Liver (tissue), 9 donors: Measurements from ENCODE around the gene ITPK1. TPM values are rescaled to one million over a fixed set of nuclear protein-coding genes. Genes with fewer than 3 reads are reported as not detected.

ENCODE experiments used
- DNase-seq: peaks from one replicate; pipeline ENCODE4 v3.0.0-alpha.2; 2017; ENCODE audit warnings: low spot score
- H3K27ac ChIP-seq, 2 donors: one replicate each; pipeline ENCODE4 v1.7.0; 2013; ENCODE audit warnings: inconsistent platforms in 2 of 2, low read length in 2 of 2, control low read depth in 1 of 2, low read depth in 1 of 2, mild to moderate bottlenecking in 1 of 2
- H3K27me3 ChIP-seq, 4 donors: one replicate each; pipeline versions ENCODE4 v1.6.1 to v1.7.0; 2013; ENCODE audit warnings: low read length in 3 of 4, inconsistent platforms in 1 of 4, mild to moderate bottlenecking in 1 of 4, moderate library complexity in 1 of 4; ENCODE audit not compliant: control insufficient read depth in 4 of 4, insufficient read depth in 4 of 4
- H3K36me3 ChIP-seq, 4 donors: one replicate each; pipeline versions ENCODE4 v1.6.1 to v1.7.0; 2013; ENCODE audit warnings: low read length in 3 of 4, mild to moderate bottlenecking in 3 of 4, low read depth in 1 of 4, moderate library complexity in 1 of 4; ENCODE audit not compliant: control insufficient read depth in 4 of 4, insufficient read depth in 3 of 4
- H3K4me1 ChIP-seq, 4 donors: one replicate each; pipeline versions ENCODE4 v1.6.1 to v1.7.0; 2013; ENCODE audit warnings: low read length in 3 of 4, mild to moderate bottlenecking in 3 of 4, moderate library complexity in 1 of 4; ENCODE audit not compliant: control insufficient read depth in 4 of 4, insufficient read depth in 4 of 4
- H3K4me3 ChIP-seq, 3 donors: one replicate each; pipeline versions ENCODE4 v1.6.1 to v1.7.0; 2013; ENCODE audit warnings: low read length in 3 of 3, control low read depth in 1 of 3, low read depth in 1 of 3, mild to moderate bottlenecking in 1 of 3
- H3K9ac ChIP-seq, 2 donors: one replicate each; pipeline ENCODE4 v1.7.0; 2013; ENCODE audit warnings: low read length in 2 of 2, mild to moderate bottlenecking in 2 of 2, moderate library complexity in 2 of 2, control low read depth in 1 of 2, low read depth in 1 of 2
- H3K9me3 ChIP-seq, 4 donors: one replicate each; pipeline versions ENCODE4 v1.6.1 to v1.7.0; 2013; ENCODE audit warnings: low read length in 3 of 4; ENCODE audit not compliant: control insufficient read depth in 4 of 4
- ATF3 ChIP-seq: IDR thresholded peaks from 2 replicates; pipeline ENCODE4 v1.6.1; 2016; ENCODE audit warnings: antibody characterized with exemption
- EGR1 ChIP-seq, 2 donors: IDR thresholded peaks; 2 replicates each; pipeline ENCODE4 v1.6.1; 2016 to 2018; ENCODE audit warnings: antibody characterized with exemption in 2 of 2, low read depth in 2 of 2
- FOXA1 ChIP-seq: IDR thresholded peaks from 2 replicates; pipeline ENCODE4 v1.6.1; 2016; ENCODE audit warnings: antibody characterized with exemption
- FOXA2 ChIP-seq: IDR thresholded peaks from 2 replicates; pipeline ENCODE4 v1.6.1; 2016; ENCODE audit warnings: antibody characterized with exemption
- GABPA ChIP-seq, 2 donors: IDR thresholded peaks in 1 of 2; conservative IDR thresholded peaks in 1 of 2; 2 replicates each; pipeline ENCODE4 v1.6.1; 2016; ENCODE audit warnings: antibody characterized with exemption in 2 of 2, mild to moderate bottlenecking in 1 of 2, moderate library complexity in 1 of 2
- HNF4A ChIP-seq, 2 donors: conservative IDR thresholded peaks; 2 replicates each; pipeline ENCODE4 v1.6.1; 2016; ENCODE audit warnings: antibody characterized with exemption in 2 of 2, mild to moderate bottlenecking in 2 of 2
- HNF4G ChIP-seq: IDR thresholded peaks from 2 replicates; pipeline ENCODE4 v1.6.1; 2016; ENCODE audit warnings: antibody characterized with exemption
- JUND ChIP-seq, 2 donors: IDR thresholded peaks; 2 replicates each; pipeline ENCODE4 v1.6.1; 2016; ENCODE audit warnings: antibody characterized with exemption in 2 of 2
- NR2F2 ChIP-seq: IDR thresholded peaks from 2 replicates; pipeline ENCODE4 v1.6.1; 2016; ENCODE audit warnings: antibody characterized with exemption
- RAD21 ChIP-seq, 2 donors: IDR thresholded peaks; 2 replicates each; pipeline ENCODE4 v1.6.1; 2016; ENCODE audit warnings: antibody characterized with exemption in 2 of 2, mild to moderate bottlenecking in 2 of 2
- REST ChIP-seq: IDR thresholded peaks from 2 replicates; pipeline ENCODE4 v1.6.1; 2016; ENCODE audit warnings: antibody characterized with exemption, mild to moderate bottlenecking
- RXRA ChIP-seq, 2 donors: IDR thresholded peaks; 2 replicates each; pipeline ENCODE4 v1.6.1; 2017 to 2018; ENCODE audit warnings: antibody characterized with exemption in 2 of 2, mild to moderate bottlenecking in 1 of 2
- SP1 ChIP-seq: IDR thresholded peaks from 2 replicates; pipeline ENCODE4 v1.6.1; 2018; ENCODE audit warnings: antibody characterized with exemption, mild to moderate bottlenecking
- TAF1 ChIP-seq: conservative IDR thresholded peaks from 2 replicates; pipeline ENCODE4 v1.6.1; 2016; ENCODE audit warnings: antibody characterized with exemption, mild to moderate bottlenecking
- YY1 ChIP-seq: IDR thresholded peaks from 2 replicates; pipeline ENCODE4 v1.6.1; 2016; ENCODE audit warnings: antibody characterized with exemption, mild to moderate bottlenecking
- WGBS: extraction: QIAGEN DNeasy Blood & Tissue Kit; methylation state at CpG from one replicate; pipeline ENCODE4 v1.1.7; 2013; 5-methylcytosine and 5-hydroxymethylcytosine counted together
- polyA plus RNA-seq, 2 donors: library from polyadenylated mRNA; stranded (reverse) in 1 of 2; unstranded in 1 of 2; fragments of 200-250 nt in 1 of 2; fragments of >200 nt in 1 of 2; fragmentation: Nextera tagmentation in 1 of 2; extraction: Ambion mirVana in 1 of 2; gene quantifications; one replicate each; pipeline versions ENCODE4 v1.2.1 to v1.2.3, GENCODE V29; 2013 to 2015
- total RNA-seq, 2 donors: library from RNA; depleted of rRNA; stranded (reverse); fragments of >200 nt; gene quantifications; one replicate each; pipeline ENCODE4 v1.2.3, GENCODE V29; 2014
- TF ChIP-seq, protein P1 (sequence below): fragments of 150-350 bp; IDR thresholded peaks from 2 replicates; pipeline ENCODE4 v1.5.1; 2017; ENCODE audit warnings: improper control_type of control experiment, low read depth, low read length; ENCODE audit not compliant: missing input control
- TF ChIP-seq, protein P2 (sequence below): IDR thresholded peaks from 2 replicates; pipeline ENCODE4 v1.6.1; 2016; ENCODE audit warnings: antibody characterized with exemption
- TF ChIP-seq, protein P3 (sequence below): IDR thresholded peaks from 2 replicates; pipeline ENCODE4 v1.6.1; 2016; ENCODE audit warnings: antibody characterized with exemption
- donor health status: healthy.
- donor health status: healthy.
- donor health status: healthy.
- donor health status: healthy.
- donor health status: healthy.

ITPK1 gene
- total and polyA plus RNA-seq, 4 donors, result 9.0 to 41.2 (median 20.4) TPM

DNA sequence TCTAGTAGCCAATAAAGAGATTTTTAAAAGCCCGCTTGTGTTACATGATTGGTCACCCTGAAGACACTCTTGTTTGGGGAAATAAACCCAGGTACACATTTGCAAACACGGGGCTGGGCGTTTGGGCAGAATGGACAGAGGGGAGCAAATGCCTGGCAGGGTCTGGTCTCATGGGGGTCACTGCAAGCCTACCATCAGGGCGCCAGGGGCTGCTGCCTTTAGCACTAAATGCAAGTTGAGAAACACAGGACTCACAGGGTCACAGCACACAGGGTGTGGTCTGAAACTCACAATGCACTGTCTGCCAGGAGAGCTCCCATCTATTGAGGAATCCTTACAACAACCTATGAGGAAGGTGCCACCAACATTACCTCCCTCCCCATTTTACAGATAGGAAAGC is 130.2 kb downstream of the ITPK1 start:
- Histone ChIP-seq H3K9me3 (no peaks in the 10 kb centered on the region), H3K4me3 (no peak overlapping the region), H3K4me1 (peaks cover 11 to 36% (median 32%) of the 10 kb centered on the region in 4 donors), H3K9ac (peak overlapping the region in 1 of 2 donors; percentile 10), H3K27me3 (no peaks in the 10 kb centered on the region), H3K27ac (peak overlapping the region; percentile 58 to 74), H3K36me3 (no peaks in the 10 kb centered on the region)
- TF ChIP-seq ATF3, result no peak
- TF ChIP-seq REST, result no peak
- no peak for TF ChIP-seq FOXA2
- TF ChIP-seq EGR1 (IDR thresholded peaks at IDR 0.05; ENCODE audit: low read depth in 2 of 2), result no peak
- no peak for TF ChIP-seq GABPA (IDR thresholded peaks at IDR 0.05 in 1 of 2, conservative IDR thresholded peaks at IDR 0.05 in 1 of 2)
- no peak for DNase-seq
- 75% methylated on average over 4 of the region's 4 CpGs for WGBS

DNA sequence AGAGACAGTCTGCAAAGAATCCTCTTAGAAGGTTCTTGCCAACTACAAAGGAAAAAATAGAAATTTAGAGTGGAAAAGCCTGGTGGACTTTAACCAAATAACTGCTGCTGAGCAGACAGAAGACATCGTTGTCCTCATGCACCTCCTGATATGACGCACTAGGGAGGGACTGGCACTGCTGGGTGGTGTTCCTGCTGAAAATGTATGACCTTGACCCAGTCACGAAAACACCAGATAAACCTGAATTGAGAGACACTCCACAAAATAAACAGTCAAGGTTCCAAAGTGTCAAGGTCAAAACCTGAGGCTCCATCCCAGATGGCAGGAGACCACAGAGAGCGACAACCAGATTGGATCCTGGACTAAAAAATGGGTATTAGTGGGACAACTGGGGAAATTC is 130.8 kb downstream of the ITPK1 start:
- Histone ChIP-seq H3K4me1 (peaks cover 11 to 36% (median 32%) of the 10 kb centered on the region in 4 donors), H3K4me3 (no peak overlapping the region), H3K9ac (peak overlapping the region in 1 of 2 donors; percentile 70), H3K36me3 (no peaks in the 10 kb centered on the region), H3K27ac (peak overlapping the region; percentile 79 to 82), H3K27me3 (no peaks in the 10 kb centered on the region), H3K9me3 (no peaks in the 10 kb centered on the region)
- WGBS, result 26% methylated on average over 4 of the region's 4 CpGs
- TF ChIP-seq HNF4A (conservative IDR thresholded peaks at IDR 0.05), result peak; percentile 96 to 98
- peak; percentile 98 to 100 for TF ChIP-seq RXRA (IDR thresholded peaks at IDR 0.05)
- peak; percentile 87 for TF ChIP-seq FOXA1
- peak in 1 of 2 donors; percentile 52 for TF ChIP-seq GABPA (IDR thresholded peaks at IDR 0.05 in 1 of 2, conservative IDR thresholded peaks at IDR 0.05 in 1 of 2)
- TF ChIP-seq, protein P1, sequence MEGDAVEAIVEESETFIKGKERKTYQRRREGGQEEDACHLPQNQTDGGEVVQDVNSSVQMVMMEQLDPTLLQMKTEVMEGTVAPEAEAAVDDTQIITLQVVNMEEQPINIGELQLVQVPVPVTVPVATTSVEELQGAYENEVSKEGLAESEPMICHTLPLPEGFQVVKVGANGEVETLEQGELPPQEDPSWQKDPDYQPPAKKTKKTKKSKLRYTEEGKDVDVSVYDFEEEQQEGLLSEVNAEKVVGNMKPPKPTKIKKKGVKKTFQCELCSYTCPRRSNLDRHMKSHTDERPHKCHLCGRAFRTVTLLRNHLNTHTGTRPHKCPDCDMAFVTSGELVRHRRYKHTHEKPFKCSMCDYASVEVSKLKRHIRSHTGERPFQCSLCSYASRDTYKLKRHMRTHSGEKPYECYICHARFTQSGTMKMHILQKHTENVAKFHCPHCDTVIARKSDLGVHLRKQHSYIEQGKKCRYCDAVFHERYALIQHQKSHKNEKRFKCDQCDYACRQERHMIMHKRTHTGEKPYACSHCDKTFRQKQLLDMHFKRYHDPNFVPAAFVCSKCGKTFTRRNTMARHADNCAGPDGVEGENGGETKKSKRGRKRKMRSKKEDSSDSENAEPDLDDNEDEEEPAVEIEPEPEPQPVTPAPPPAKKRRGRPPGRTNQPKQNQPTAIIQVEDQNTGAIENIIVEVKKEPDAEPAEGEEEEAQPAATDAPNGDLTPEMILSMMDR, result no peak
- TF ChIP-seq REST, result peak; percentile 70
- TF ChIP-seq, protein P2, sequence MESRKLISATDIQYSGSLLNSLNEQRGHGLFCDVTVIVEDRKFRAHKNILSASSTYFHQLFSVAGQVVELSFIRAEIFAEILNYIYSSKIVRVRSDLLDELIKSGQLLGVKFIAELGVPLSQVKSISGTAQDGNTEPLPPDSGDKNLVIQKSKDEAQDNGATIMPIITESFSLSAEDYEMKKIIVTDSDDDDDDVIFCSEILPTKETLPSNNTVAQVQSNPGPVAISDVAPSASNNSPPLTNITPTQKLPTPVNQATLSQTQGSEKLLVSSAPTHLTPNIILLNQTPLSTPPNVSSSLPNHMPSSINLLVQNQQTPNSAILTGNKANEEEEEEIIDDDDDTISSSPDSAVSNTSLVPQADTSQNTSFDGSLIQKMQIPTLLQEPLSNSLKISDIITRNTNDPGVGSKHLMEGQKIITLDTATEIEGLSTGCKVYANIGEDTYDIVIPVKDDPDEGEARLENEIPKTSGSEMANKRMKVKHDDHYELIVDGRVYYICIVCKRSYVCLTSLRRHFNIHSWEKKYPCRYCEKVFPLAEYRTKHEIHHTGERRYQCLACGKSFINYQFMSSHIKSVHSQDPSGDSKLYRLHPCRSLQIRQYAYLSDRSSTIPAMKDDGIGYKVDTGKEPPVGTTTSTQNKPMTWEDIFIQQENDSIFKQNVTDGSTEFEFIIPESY, result peak; percentile 83
- TF ChIP-seq YY1, result peak; percentile 63
- TF ChIP-seq TAF1, result no peak
- peak; percentile 84 for TF ChIP-seq HNF4G
- peak in 1 of 2 donors; percentile 86 for TF ChIP-seq EGR1 (IDR thresholded peaks at IDR 0.05; ENCODE audit: low read depth in 2 of 2)
- TF ChIP-seq JUND (IDR thresholded peaks at IDR 0.05), result peak; percentile 78 to 96
- TF ChIP-seq NR2F2, result peak; percentile 94
- TF ChIP-seq FOXA2, result peak; percentile 90
- peak; percentile 50 to 60 for TF ChIP-seq RAD21 (IDR thresholded peaks at IDR 0.05)
- TF ChIP-seq, protein P3, sequence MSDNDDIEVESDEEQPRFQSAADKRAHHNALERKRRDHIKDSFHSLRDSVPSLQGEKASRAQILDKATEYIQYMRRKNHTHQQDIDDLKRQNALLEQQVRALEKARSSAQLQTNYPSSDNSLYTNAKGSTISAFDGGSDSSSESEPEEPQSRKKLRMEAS, result peak; percentile 96
- TF ChIP-seq ATF3, result peak; percentile 50
- TF ChIP-seq SP1, result peak; percentile 97
- DNase-seq, result no peak
